GM20000 (cell line): ENCODE data around the gene GAMT.

ENCODE experiments used
- DNase-seq: peaks from one replicate; pipeline ENCODE4 v3.0.0; 2012; ENCODE audit warnings: low spot score
- CTCF ChIP-seq: IDR thresholded peaks from 2 replicates; pipeline ENCODE4 v1.5.1; 2012; ENCODE audit warnings: mild to moderate bottlenecking, control low read depth; ENCODE audit errors: extremely low read depth, missing control alignments

The GAMT gene

GRCh38 chr19:1354970-1355567, 46.3 kb downstream of the GAMT start:
- no peak for DNase-seq

GRCh38 chr19:1353144-1353543, 48.2 kb downstream of the GAMT start:
- no peak for DNase-seq
- no peak for TF ChIP-seq CTCF

More at GRCh38 chr19:1354970-1355567, 46.3 kb downstream of the GAMT start:
- no peak for TF ChIP-seq CTCF

GRCh38 chr19:1351381-1351851, 49.9 kb downstream of the GAMT start:
- no peak for DNase-seq
- no peak for TF ChIP-seq CTCF

GRCh38 chr19:1350867-1351266, 50.5 kb downstream of the GAMT start:
- no peak for TF ChIP-seq CTCF
- no peak for DNase-seq

GRCh38 chr19:1349211-1349610, 52.1 kb downstream of the GAMT start:
- DNase-seq, result no peak
- no peak for TF ChIP-seq CTCF
